Activated CD4-positive, alpha-beta memory T cell treated with anti-CD3 and anti-CD28 coated beads, Interleukin-2, amount 10 ng/mL, durations not matched to agents 7 days and 5 days (primary cell): ENCODE measurements around the gene ABCG8. TPM values are rescaled to one million over a fixed set of nuclear protein-coding genes. Genes with fewer than 3 reads are reported as not detected.

Experiments used
- CTCF ChIA-PET: fragments of 350-600 bp; sonication (Branson Sonifier 250); formaldehyde crosslinking; loops from one replicate; lab custom pipeline; 2021; ENCODE audit warnings: antibody characterized with exemption, inconsistent platforms; lab: Charles Lee
- POLR2A ChIA-PET: fragments of 350-600 bp; sonication (Branson Sonifier 250); formaldehyde crosslinking; loops from one replicate; lab custom pipeline; 2021; ENCODE audit warnings: antibody characterized with exemption; lab: Charles Lee
- DNase-seq: peaks from one replicate; pipeline ENCODE4 v3.0.0-alpha.2; 2020
- H3K27ac Mint-ChIP-seq: one replicate; pipeline ENCODE4 v1.8.0; 2021; ENCODE audit warnings: mild to moderate bottlenecking, mixed read lengths
- H3K27me3 Mint-ChIP-seq: one replicate; pipeline ENCODE4 v1.8.0; 2021; ENCODE audit warnings: mixed read lengths
- H3K36me3 Mint-ChIP-seq: one replicate; pipeline ENCODE4 v1.8.0; 2021; ENCODE audit warnings: low read depth, mixed read lengths
- H3K4me1 Mint-ChIP-seq: one replicate; pipeline ENCODE4 v1.8.0; 2021; ENCODE audit warnings: mixed read lengths
- H3K4me3 Mint-ChIP-seq: one replicate; pipeline ENCODE4 v1.8.0; 2021; ENCODE audit warnings: mild to moderate bottlenecking, mixed read lengths
- H3K9me3 Mint-ChIP-seq: one replicate; pipeline ENCODE4 v1.8.0; 2021; ENCODE audit warnings: mixed read lengths
- total RNA-seq, 2 experiments: library from RNA; stranded (reverse); gene quantifications; one replicate each; pipeline ENCODE4 v1.2.3, GENCODE V29; 2021

ABCG8 gene
- total RNA-seq, 2 experiments from 2014 or later, result not detected

GRCh38 chr2:43887176-43887575, 48.4 kb downstream of the ABCG8 start:
- POLR2A ChIA-PET, result no interaction called here
- CTCF ChIA-PET, result interaction anchor here (1.3 kb wide), 1 partner anchor 45 kb away, joined by 3 read pairs; no protein-coding TSS in a partner anchor
- H3K4me1 Mint-ChIP-seq, result no peaks in the 10 kb centered on the region
- DNase-seq, result no peak
- no peaks in the 10 kb centered on the region for H3K9me3 Mint-ChIP-seq
- no peak overlapping the region for H3K4me3 Mint-ChIP-seq
- no peak overlapping the region for H3K27ac Mint-ChIP-seq
- peaks cover 40% of the 10 kb centered on the region for H3K36me3 Mint-ChIP-seq
- H3K27me3 Mint-ChIP-seq, result no peaks in the 10 kb centered on the region

- Mint-ChIP-seq H3K27ac (no peak overlapping the region), H3K27me3 (no peaks in the 10 kb centered on the region), H3K4me1 (no peaks in the 10 kb centered on the region), H3K9me3 (no peaks in the 10 kb centered on the region), H3K36me3 (peaks cover 55% of the 10 kb centered on the region), H3K4me3 (no peak overlapping the region)
- no peak for DNase-seq
- ChIA-PET CTCF (interaction anchor here (1.9 kb wide), 1 partner anchor 11 kb away, joined by 6 read pairs; no protein-coding TSS in a partner anchor), POLR2A (no interaction called here)
Measured at GRCh38 chr2:43889416-43889815, 50.6 kb downstream of the ABCG8 start.

GRCh38 chr2:43890855-43891254, 52.1 kb downstream of the ABCG8 start:
- POLR2A ChIA-PET, result no interaction called here
- peaks cover 62% of the 10 kb centered on the region for H3K36me3 Mint-ChIP-seq
- no peaks in the 10 kb centered on the region for H3K9me3 Mint-ChIP-seq

DNA sequence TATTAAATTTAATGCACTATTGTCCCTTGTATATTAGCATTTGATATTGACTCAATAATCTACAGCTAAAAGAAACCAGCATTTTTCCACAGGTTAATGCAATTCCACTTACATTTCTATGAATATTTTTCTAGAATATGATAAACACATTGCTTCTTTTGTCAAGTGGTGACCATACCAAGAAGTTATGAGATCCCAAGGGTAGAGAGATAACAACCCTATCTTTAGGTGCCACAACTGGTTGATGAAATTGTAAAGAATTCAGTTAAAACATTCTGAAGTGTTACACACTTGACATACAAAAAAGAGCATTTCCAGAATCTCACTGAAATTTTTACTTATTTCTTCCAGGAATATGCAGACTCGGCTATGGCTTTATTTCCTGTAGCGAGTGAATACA, 56.0 kb downstream of the ABCG8 start:
- H3K4me1 Mint-ChIP-seq, result no peaks in the 10 kb centered on the region
- ChIA-PET CTCF (interaction anchor here (2.9 kb wide), 1 partner anchor 16 kb away, joined by 12 read pairs; no protein-coding TSS in a partner anchor), POLR2A (no interaction called here)
- H3K27ac Mint-ChIP-seq, result no peak overlapping the region
- no peak for DNase-seq
- no peak overlapping the region for H3K4me3 Mint-ChIP-seq
- no peaks in the 10 kb centered on the region for H3K9me3 Mint-ChIP-seq
- no peaks in the 10 kb centered on the region for H3K27me3 Mint-ChIP-seq
- H3K36me3 Mint-ChIP-seq, result peaks cover 59% of the 10 kb centered on the region

More at GRCh38 chr2:43890855-43891254, 52.1 kb downstream of the ABCG8 start:
- Mint-ChIP-seq H3K27ac (no peak overlapping the region), H3K27me3 (no peaks in the 10 kb centered on the region), H3K4me3 (no peak overlapping the region), H3K4me1 (no peaks in the 10 kb centered on the region)
- CTCF ChIA-PET, result interaction anchor here (1.9 kb wide), 1 partner anchor 13 kb away, joined by 6 read pairs; no protein-coding TSS in a partner anchor
- DNase-seq, result no peak

GRCh38 chr2:43896906-43897305, 58.1 kb downstream of the ABCG8 start:
- Mint-ChIP-seq H3K27me3 (no peaks in the 10 kb centered on the region), H3K4me3 (no peak overlapping the region), H3K9me3 (no peaks in the 10 kb centered on the region), H3K4me1 (no peaks in the 10 kb centered on the region), H3K36me3 (peaks cover 52% of the 10 kb centered on the region), H3K27ac (no peak overlapping the region)
- ChIA-PET CTCF (no interaction called here), POLR2A (no interaction called here)
- DNase-seq, result no peak

DNA sequence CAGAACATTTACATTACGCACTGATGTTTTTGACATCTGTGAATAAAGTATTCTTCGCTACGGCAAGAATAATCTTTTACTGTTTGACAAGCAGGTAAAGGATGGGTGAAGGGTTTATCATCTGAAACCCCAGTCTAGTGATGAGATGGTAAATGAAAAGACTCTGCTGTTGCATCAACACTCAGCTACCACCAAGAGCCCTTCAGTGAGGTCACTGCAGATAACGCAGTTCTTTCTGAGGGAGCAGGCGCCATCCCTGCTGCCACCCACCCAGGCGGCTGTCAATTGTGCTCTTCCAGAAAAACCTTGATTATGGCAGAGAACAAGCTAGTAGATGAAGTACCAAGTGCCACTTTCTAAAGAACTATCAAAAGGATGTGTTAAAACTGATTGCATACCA, 58.7 kb downstream of the ABCG8 start:
- CTCF ChIA-PET, result no interaction called here
- Mint-ChIP-seq H3K36me3 (peaks cover 51% of the 10 kb centered on the region), H3K9me3 (no peaks in the 10 kb centered on the region), H3K27me3 (no peaks in the 10 kb centered on the region), H3K4me1 (no peaks in the 10 kb centered on the region), H3K27ac (no peak overlapping the region), H3K4me3 (no peak overlapping the region)
- DNase-seq, result no peak
- POLR2A ChIA-PET, result no interaction called here

- no peaks in the 10 kb centered on the region for H3K27me3 Mint-ChIP-seq
- no peak overlapping the region for H3K4me3 Mint-ChIP-seq
- DNase-seq, result no peak
- no peak overlapping the region for H3K27ac Mint-ChIP-seq
- peaks cover 49% of the 10 kb centered on the region for H3K36me3 Mint-ChIP-seq
- H3K4me1 Mint-ChIP-seq, result no peaks in the 10 kb centered on the region
- no peaks in the 10 kb centered on the region for H3K9me3 Mint-ChIP-seq
- ChIA-PET CTCF (interaction anchor here (0.6 kb wide), 1 partner anchor 13 kb away, joined by 3 read pairs; no protein-coding TSS in a partner anchor), POLR2A (no interaction called here)
Measured at GRCh38 chr2:43898134-43898837, 59.5 kb downstream of the ABCG8 start.

- CTCF ChIA-PET, result no interaction called here
- H3K36me3 Mint-ChIP-seq, result peaks cover 45% of the 10 kb centered on the region
- POLR2A ChIA-PET, result no interaction called here
- H3K27ac Mint-ChIP-seq, result no peak overlapping the region
- H3K4me3 Mint-ChIP-seq, result no peak overlapping the region
- no peak for DNase-seq
- no peaks in the 10 kb centered on the region for H3K4me1 Mint-ChIP-seq
- no peaks in the 10 kb centered on the region for H3K27me3 Mint-ChIP-seq
- no peaks in the 10 kb centered on the region for H3K9me3 Mint-ChIP-seq
Measured at GRCh38 chr2:43898838-43899346, 60.1 kb downstream of the ABCG8 start.

DNA sequence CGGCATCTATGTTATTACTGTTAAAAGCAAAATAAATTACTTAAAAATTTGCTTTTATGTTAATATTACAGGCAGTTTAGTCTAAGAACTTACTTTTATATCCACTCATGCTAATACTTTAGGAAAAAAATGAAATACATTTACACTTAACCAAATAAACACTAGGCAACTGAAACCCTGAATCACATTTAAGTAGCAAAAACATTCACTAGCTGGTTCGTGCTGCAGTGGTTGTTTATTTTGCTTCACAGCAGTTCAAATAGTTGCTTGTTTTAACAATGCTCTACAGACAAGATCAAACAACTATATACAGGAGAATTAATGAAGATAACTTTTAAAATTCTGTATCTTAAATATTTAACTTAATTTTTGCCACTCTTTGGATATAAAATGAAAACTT, 60.8 kb downstream of the ABCG8 start:
- H3K36me3 Mint-ChIP-seq, result peaks cover 43% of the 10 kb centered on the region
- no peak for DNase-seq
- H3K4me1 Mint-ChIP-seq, result no peaks in the 10 kb centered on the region
- H3K9me3 Mint-ChIP-seq, result no peaks in the 10 kb centered on the region
- H3K27ac Mint-ChIP-seq, result no peak overlapping the region
- CTCF ChIA-PET, result no interaction called here
- H3K4me3 Mint-ChIP-seq, result no peak overlapping the region
- POLR2A ChIA-PET, result no interaction called here
- no peaks in the 10 kb centered on the region for H3K27me3 Mint-ChIP-seq

DNA sequence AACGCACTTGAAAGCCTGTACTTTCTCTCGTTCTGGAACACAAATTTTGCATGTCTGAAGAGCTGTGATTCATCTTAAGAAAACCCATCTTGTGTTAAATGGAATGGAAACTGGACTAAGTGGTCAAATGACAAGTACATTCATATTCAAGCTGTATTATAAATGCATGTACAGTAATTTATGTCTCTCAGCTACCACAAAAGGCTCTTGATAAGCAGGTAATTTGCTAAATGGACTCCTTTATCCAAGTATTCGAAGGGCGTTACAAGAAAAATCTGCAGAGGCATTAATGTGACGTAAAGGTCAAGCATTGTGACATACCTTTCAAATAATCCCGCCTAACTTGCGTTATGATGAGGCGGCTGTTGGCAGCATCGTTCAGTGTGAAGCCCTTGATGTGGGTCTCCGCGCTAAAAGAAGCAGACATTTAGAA, 66.6 kb downstream of the ABCG8 start:
- H3K9me3 Mint-ChIP-seq, result no peaks in the 10 kb centered on the region
- POLR2A ChIA-PET, result no interaction called here
- H3K27ac Mint-ChIP-seq, result no peak overlapping the region
- no peaks in the 10 kb centered on the region for H3K27me3 Mint-ChIP-seq
- peaks cover 51% of the 10 kb centered on the region for H3K36me3 Mint-ChIP-seq
- H3K4me1 Mint-ChIP-seq, result peaks cover 19% of the 10 kb centered on the region
- H3K4me3 Mint-ChIP-seq, result no peak overlapping the region
- DNase-seq, result no peak
- CTCF ChIA-PET, result interaction anchor here (1.5 kb wide), 1 partner anchor 27 kb away, joined by 5 read pairs; no protein-coding TSS in a partner anchor

GRCh38 chr2:43905871-43906270, 67.1 kb downstream of the ABCG8 start:
- H3K4me3 Mint-ChIP-seq, result no peak overlapping the region
- ChIA-PET CTCF (interaction anchor here (1.5 kb wide), 1 partner anchor 28 kb away, joined by 5 read pairs; no protein-coding TSS in a partner anchor), POLR2A (interaction anchor here (0.9 kb wide), 1 partner anchor 89 kb away, joined by 4 read pairs; no protein-coding TSS in a partner anchor)
- peaks cover 21% of the 10 kb centered on the region for H3K4me1 Mint-ChIP-seq
- peaks cover 48% of the 10 kb centered on the region for H3K36me3 Mint-ChIP-seq
- no peak for DNase-seq
- H3K9me3 Mint-ChIP-seq, result no peaks in the 10 kb centered on the region
- no peaks in the 10 kb centered on the region for H3K27me3 Mint-ChIP-seq
- no peak overlapping the region for H3K27ac Mint-ChIP-seq

GRCh38 chr2:43906448-43907109, 67.8 kb downstream of the ABCG8 start:
- Mint-ChIP-seq H3K36me3 (peaks cover 51% of the 10 kb centered on the region), H3K27me3 (no peaks in the 10 kb centered on the region), H3K4me3 (no peak overlapping the region), H3K4me1 (peaks cover 23% of the 10 kb centered on the region), H3K27ac (no peak overlapping the region), H3K9me3 (no peaks in the 10 kb centered on the region)
- CTCF ChIA-PET, result interaction anchor here (1.0 to 1.5 kb wide), 2 partner anchors 29 kb away, joined by 4 to 5 read pairs; no protein-coding TSS in a partner anchor
- DNase-seq, result no peak
- POLR2A ChIA-PET, result interaction anchor here (0.9 kb wide), 1 partner anchor 88 kb away, joined by 4 read pairs; no protein-coding TSS in a partner anchor
